Stomach (tissue), 4 donors: ENCODE results near the gene PUS1.

Experiments used
- CTCF ChIP-seq, 7 experiments: fragments of 450-650 bp in 4 of 7; fragments of 200-600 bp in 3 of 7; sonication (generic) in 3 of 7; IDR thresholded peaks; one replicate each; pipeline ENCODE4 v1.5.1; 2016 to 2019; ENCODE audit warnings: antibody characterized with exemption in 7 of 7, control low read depth in 2 of 7, mild to moderate bottlenecking in 1 of 7
- EP300 ChIP-seq: sonication (generic); formaldehyde crosslinking; IDR thresholded peaks from one replicate; pipeline ENCODE4 v1.6.1; 2017; ENCODE audit warnings: antibody characterized with exemption
- POLR2A ChIP-seq, 4 donors: fragments of 450-650 bp; IDR thresholded peaks; one replicate each; pipeline ENCODE4 v1.6.1; 2016; ENCODE audit warnings: antibody characterized with exemption in 4 of 4, control low read depth in 2 of 4, mild to moderate bottlenecking in 1 of 4, moderate library complexity in 1 of 4
- POLR2AphosphoS5 ChIP-seq, 3 donors: sonication (generic); formaldehyde crosslinking; IDR thresholded peaks; one replicate each; pipeline ENCODE4 v1.6.1; 2016; ENCODE audit warnings: antibody characterized with exemption in 3 of 3

GRCh38 chr12:131984334-131984733 is 55.3 kb downstream of the PUS1 start:
- TF ChIP-seq POLR2A (IDR thresholded peaks at IDR 0.05) (no peak), CTCF (IDR thresholded peaks at IDR 0.05) (no peak), EP300 (no peak), POLR2AphosphoS5 (IDR thresholded peaks at IDR 0.05) (no peak)
